Gastrocnemius medialis (tissue), 4 donors: ENCODE data around the gene SELENOM.

Experiments used
- CTCF ChIP-seq, 5 experiments: fragments of 450-650 bp in 3 of 5; fragments of 200-600 bp in 2 of 5; sonication (generic) in 2 of 5; IDR thresholded peaks in 4 of 5; conservative IDR thresholded peaks in 1 of 5; 1 replicate in 4 of 5; 2 replicates in 1 of 5; pipeline ENCODE4 v1.5.1; 2016 to 2019; ENCODE audit warnings: antibody characterized with exemption in 5 of 5, mild to moderate bottlenecking in 3 of 5, moderate library complexity in 3 of 5
- POLR2A ChIP-seq, 2 donors: fragments of 450-650 bp; IDR thresholded peaks; one replicate each; pipeline ENCODE4 v1.6.1; 2017; ENCODE audit warnings: antibody characterized with exemption in 2 of 2, mild to moderate bottlenecking in 2 of 2, moderate library complexity in 2 of 2

DNA sequence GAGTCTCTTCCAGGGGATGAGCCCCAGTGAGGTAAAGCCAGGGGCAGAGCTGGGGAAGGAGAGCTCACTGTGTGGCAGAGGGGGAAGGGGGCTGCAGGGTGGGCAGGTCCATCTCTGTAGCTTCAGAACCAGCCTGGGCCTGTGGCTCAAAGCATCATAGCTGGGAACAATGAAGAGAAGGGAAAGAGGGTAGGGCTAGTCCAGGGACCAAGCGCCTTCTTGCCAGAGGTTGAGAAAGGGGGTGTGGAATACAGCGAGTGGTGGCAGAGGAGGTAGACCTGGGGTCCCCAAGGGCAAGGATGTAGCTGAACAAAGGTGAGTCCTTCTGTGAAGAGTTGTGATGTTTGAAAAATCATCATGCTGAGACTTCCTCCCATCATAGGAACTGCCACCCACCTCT lies 34.2 kb upstream of the SELENOM start:
- TF ChIP-seq CTCF (IDR thresholded peaks at IDR 0.05 in 4 of 5, conservative IDR thresholded peaks at IDR 0.05 in 1 of 5) (no peak), POLR2A (IDR thresholded peaks at IDR 0.05) (no peak)
